ENCODE data around the gene ILF3.

Gene ILF3

GRCh38 chr19:10634430-10634829 is 19.7 kb upstream of the ILF3 start:
- no peak overlapping the region for H3K27ac ChIP-seq
- H3K4me3 ChIP-seq: no peak overlapping the region
- no peak for DNase-seq (ENCODE audit: low spot score)
- TF ChIP-seq CTCF (IDR thresholded peaks at IDR 0.05): no peak

DNA sequence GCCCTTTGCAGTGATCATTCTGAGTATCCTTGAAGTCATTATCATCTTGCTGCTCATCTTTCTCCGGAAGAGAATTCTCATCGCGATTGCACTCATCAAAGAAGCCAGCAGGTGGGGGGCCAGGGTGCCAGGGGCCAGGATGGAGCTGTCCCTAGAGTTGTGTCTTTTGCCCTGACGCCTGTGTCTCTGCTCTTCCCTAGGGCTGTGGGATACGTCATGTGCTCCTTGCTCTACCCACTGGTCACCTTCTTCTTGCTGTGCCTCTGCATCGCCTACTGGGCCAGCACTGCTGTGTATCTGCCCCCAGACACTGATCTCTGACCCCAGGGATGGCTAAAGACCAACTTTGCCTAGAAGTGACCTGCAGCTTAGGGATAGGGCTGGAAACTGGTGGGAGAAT is 19.2 kb upstream of the ILF3 start:
- H3K4me3 ChIP-seq: no peak overlapping the region
- no peak overlapping the region for H3K27ac ChIP-seq
- no peak for DNase-seq (ENCODE audit: low spot score)
- TF ChIP-seq CTCF (IDR thresholded peaks at IDR 0.05): no peak

GRCh38 chr19:10636304-10636972 is 17.7 kb upstream of the ILF3 start:
- no peak overlapping the region for H3K27ac ChIP-seq
- no peak for DNase-seq (ENCODE audit: low spot score)
- TF ChIP-seq CTCF (IDR thresholded peaks at IDR 0.05): no peak
- H3K4me3 ChIP-seq: no peak overlapping the region

DNA sequence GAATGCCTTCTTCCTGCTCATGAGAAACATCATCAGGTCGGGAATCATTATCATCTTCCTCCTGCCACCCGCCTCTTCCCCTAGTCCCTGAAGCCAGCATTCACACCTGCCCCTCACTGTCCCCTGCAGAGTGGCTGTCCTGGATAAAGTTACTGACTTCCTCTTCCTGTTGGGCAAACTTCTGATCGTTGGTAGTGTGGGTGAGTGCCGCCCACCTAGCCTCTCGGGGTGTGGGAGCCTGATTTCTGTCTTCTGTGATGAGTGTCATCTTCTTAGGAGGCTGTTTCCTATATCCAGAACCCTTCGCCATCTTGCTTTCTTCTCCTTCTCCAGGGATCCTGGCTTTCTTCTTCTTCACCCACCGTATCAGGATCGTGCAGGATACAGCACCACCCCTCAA is 16.3 kb upstream of the ILF3 start:
- TF ChIP-seq CTCF (IDR thresholded peaks at IDR 0.05): no peak
- H3K27ac ChIP-seq: no peak overlapping the region
- no peak for DNase-seq (ENCODE audit: low spot score)
- no peak overlapping the region for H3K4me3 ChIP-seq

GRCh38 chr19:10639836-10640235 is 14.3 kb upstream of the ILF3 start:
- H3K27ac ChIP-seq: no peak overlapping the region
- DNase-seq (ENCODE audit: low spot score): no peak
- TF ChIP-seq CTCF (IDR thresholded peaks at IDR 0.05): no peak
- H3K4me3 ChIP-seq: no peak overlapping the region

DNA sequence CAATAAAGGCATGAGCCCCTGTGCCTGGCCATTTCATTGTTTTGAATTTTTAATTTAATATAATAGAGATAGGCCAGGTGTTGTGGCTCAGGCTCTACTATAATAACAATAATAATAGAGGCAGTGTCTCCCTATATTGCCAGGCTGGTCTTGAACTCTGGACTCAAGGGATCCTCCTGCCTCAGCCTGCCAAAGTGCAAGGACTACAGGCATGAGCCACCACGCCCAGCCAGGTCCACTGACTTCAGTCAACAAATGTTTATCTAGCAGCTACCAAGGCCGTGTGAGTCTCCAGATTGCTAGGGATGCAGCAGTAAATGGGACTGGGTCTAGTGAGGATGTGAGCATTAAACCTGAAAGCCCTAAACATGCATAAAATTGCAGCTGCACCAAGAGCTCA is 13.8 kb upstream of the ILF3 start:
- Histone ChIP-seq H3K27ac (no peak overlapping the region), H3K4me3 (no peak overlapping the region)
- TF ChIP-seq CTCF (IDR thresholded peaks at IDR 0.05): no peak
- no peak for DNase-seq (ENCODE audit: low spot score)

GRCh38 chr19:10641248-10641647 is 12.9 kb upstream of the ILF3 start:
- no peak overlapping the region for H3K27ac ChIP-seq

More at GRCh38 chr19:10641248-10641647, 12.9 kb upstream of the ILF3 start:
- H3K4me3 ChIP-seq: no peak overlapping the region
- no peak for TF ChIP-seq CTCF (IDR thresholded peaks at IDR 0.05)
- no peak for DNase-seq (ENCODE audit: low spot score)
